ENCODE measurements around the gene NWD2.

The NWD2 gene

DNA sequence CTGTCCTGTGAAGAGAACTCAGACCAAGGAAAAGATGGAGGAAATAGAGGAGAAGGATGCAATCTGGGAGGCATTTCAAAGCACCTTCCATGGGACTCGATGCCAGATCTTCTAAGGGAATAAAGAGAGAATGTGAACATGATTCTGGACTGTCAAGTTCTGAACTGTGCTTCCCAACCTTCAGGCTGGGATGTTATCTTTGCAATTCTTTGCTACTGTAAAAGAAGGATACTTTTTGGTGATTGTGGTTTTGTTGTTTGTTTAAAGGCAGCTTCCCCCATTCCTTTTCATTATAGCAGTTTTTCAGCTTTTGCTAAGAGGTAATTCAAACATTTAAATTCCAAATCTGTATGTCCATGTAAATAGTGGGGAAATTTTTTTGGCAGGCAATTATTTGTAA is 217.3 kb downstream of the NWD2 start:
- ATAC-seq: no peak
- TF ChIP-seq PPARA (CRISPR knock-in tag; IDR thresholded peaks at IDR 0.05; ENCODE audit: borderline replicate concordance) (no peak), ZFP3 (CRISPR knock-in tag; IDR thresholded peaks at IDR 0.05) (no peak), GLIS3 (CRISPR knock-in tag; IDR thresholded peaks at IDR 0.05) (no peak), OSR1 (CRISPR knock-in tag; IDR thresholded peaks at IDR 0.05) (no peak), ZNF8 (CRISPR knock-in tag; IDR thresholded peaks at IDR 0.05) (no peak), TOX (CRISPR knock-in tag; IDR thresholded peaks at IDR 0.05; ENCODE audit: borderline replicate concordance) (no peak), TCF4 (CRISPR knock-in tag; IDR thresholded peaks at IDR 0.05; ENCODE audit: borderline replicate concordance) (no peak), ZC3H10 (CRISPR knock-in tag; IDR thresholded peaks at IDR 0.05) (no peak), ZNF70 (CRISPR knock-in tag; IDR thresholded peaks at IDR 0.05) (no peak), ESRRG (CRISPR knock-in tag; IDR thresholded peaks at IDR 0.05) (no peak)
- TF ChIP-seq, protein P1, sequence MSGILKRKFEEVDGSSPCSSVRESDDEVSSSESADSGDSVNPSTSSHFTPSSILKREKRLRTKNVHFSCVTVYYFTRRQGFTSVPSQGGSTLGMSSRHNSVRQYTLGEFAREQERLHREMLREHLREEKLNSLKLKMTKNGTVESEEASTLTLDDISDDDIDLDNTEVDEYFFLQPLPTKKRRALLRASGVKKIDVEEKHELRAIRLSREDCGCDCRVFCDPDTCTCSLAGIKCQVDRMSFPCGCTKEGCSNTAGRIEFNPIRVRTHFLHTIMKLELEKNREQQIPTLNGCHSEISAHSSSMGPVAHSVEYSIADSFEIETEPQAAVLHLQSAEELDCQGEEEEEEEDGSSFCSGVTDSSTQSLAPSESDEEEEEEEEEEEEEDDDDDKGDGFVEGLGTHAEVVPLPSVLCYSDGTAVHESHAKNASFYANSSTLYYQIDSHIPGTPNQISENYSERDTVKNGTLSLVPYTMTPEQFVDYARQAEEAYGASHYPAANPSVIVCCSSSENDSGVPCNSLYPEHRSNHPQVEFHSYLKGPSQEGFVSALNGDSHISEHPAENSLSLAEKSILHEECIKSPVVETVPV (CRISPR knock-in tag; IDR thresholded peaks at IDR 0.05): no peak
- TF ChIP-seq, protein P2, sequence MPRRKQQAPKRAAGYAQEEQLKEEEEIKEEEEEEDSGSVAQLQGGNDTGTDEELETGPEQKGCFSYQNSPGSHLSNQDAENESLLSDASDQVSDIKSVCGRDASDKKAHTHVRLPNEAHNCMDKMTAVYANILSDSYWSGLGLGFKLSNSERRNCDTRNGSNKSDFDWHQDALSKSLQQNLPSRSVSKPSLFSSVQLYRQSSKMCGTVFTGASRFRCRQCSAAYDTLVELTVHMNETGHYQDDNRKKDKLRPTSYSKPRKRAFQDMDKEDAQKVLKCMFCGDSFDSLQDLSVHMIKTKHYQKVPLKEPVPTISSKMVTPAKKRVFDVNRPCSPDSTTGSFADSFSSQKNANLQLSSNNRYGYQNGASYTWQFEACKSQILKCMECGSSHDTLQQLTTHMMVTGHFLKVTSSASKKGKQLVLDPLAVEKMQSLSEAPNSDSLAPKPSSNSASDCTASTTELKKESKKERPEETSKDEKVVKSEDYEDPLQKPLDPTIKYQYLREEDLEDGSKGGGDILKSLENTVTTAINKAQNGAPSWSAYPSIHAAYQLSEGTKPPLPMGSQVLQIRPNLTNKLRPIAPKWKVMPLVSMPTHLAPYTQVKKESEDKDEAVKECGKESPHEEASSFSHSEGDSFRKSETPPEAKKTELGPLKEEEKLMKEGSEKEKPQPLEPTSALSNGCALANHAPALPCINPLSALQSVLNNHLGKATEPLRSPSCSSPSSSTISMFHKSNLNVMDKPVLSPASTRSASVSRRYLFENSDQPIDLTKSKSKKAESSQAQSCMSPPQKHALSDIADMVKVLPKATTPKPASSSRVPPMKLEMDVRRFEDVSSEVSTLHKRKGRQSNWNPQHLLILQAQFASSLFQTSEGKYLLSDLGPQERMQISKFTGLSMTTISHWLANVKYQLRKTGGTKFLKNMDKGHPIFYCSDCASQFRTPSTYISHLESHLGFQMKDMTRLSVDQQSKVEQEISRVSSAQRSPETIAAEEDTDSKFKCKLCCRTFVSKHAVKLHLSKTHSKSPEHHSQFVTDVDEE (CRISPR knock-in tag; IDR thresholded peaks at IDR 0.05): no peak
- TF ChIP-seq, protein P3, sequence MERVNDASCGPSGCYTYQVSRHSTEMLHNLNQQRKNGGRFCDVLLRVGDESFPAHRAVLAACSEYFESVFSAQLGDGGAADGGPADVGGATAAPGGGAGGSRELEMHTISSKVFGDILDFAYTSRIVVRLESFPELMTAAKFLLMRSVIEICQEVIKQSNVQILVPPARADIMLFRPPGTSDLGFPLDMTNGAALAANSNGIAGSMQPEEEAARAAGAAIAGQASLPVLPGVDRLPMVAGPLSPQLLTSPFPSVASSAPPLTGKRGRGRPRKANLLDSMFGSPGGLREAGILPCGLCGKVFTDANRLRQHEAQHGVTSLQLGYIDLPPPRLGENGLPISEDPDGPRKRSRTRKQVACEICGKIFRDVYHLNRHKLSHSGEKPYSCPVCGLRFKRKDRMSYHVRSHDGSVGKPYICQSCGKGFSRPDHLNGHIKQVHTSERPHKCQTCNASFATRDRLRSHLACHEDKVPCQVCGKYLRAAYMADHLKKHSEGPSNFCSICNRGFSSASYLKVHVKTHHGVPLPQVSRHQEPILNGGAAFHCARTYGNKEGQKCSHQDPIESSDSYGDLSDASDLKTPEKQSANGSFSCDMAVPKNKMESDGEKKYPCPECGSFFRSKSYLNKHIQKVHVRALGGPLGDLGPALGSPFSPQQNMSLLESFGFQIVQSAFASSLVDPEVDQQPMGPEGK (CRISPR knock-in tag; IDR thresholded peaks at IDR 0.05; ENCODE audit: borderline replicate concordance): no peak

DNA sequence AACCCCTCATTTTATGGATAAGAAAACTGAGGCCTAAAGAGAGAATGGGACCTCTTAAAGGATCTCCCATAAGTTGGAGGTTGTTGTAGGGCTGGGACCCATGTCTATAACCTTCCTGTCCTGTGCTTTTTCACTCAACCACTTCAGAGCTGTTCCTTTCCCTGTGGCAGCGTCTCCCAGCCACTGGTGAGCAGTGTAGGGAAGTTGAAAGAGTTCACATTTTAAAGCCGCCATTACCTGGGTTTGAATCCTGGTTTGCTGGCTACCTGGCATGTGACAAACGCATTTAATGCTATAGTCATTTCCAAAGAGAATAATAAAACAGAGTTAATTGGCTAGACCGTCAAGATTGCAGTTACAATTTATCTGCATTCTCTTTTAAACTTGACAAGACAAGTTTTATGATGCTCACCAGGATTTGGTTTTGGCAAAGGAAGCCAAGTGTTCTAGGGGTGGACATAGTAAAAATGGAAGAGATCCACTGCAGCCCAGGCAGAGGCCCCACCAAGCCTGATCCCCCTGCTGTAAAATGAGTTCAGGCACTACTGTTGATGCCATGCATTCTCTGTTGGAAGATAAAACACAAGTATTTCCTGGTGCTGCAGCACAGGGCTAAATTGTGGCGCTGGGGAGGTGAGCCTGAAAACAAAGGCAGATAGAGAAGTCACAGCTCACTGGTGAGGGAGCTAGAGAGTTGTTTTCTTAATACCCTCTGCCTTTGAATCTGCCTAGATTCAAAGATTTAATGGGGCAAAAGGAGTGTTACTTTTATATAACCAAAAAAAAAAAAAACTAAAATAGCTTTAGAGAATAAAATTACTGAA is 218.7 kb downstream of the NWD2 start:
- no peak for ATAC-seq

More for the DNA sequence above, 218.7 kb downstream of the NWD2 start:
- TF ChIP-seq ZFP30 (CRISPR knock-in tag; IDR thresholded peaks at IDR 0.05): no peak
- no peak for TF ChIP-seq TCF4 (CRISPR knock-in tag; IDR thresholded peaks at IDR 0.05; ENCODE audit: borderline replicate concordance)
- TF ChIP-seq CSDC2 (CRISPR knock-in tag; IDR thresholded peaks at IDR 0.05): no peak
- TF ChIP-seq, protein P1 (CRISPR knock-in tag; IDR thresholded peaks at IDR 0.05): no peak
- no peak for TF ChIP-seq OSR1 (CRISPR knock-in tag; IDR thresholded peaks at IDR 0.05)
- TF ChIP-seq TOX (CRISPR knock-in tag; IDR thresholded peaks at IDR 0.05; ENCODE audit: borderline replicate concordance): no peak
- TF ChIP-seq GLIS3 (CRISPR knock-in tag; IDR thresholded peaks at IDR 0.05): no peak
- no peak for TF ChIP-seq RARB (CRISPR knock-in tag; IDR thresholded peaks at IDR 0.05)
- no peak for TF ChIP-seq ZC3H10 (CRISPR knock-in tag; IDR thresholded peaks at IDR 0.05)
- no peak for TF ChIP-seq ARNTL (CRISPR knock-in tag; IDR thresholded peaks at IDR 0.05; ENCODE audit: borderline replicate concordance, low read depth)
- no peak for TF ChIP-seq ESRRG (CRISPR knock-in tag; IDR thresholded peaks at IDR 0.05)
- TF ChIP-seq, protein P4, sequence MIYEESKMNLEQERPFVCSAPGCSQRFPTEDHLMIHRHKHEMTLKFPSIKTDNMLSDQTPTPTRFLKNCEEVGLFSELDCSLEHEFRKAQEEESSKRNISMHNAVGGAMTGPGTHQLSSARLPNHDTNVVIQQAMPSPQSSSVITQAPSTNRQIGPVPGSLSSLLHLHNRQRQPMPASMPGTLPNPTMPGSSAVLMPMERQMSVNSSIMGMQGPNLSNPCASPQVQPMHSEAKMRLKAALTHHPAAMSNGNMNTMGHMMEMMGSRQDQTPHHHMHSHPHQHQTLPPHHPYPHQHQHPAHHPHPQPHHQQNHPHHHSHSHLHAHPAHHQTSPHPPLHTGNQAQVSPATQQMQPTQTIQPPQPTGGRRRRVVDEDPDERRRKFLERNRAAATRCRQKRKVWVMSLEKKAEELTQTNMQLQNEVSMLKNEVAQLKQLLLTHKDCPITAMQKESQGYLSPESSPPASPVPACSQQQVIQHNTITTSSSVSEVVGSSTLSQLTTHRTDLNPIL (CRISPR knock-in tag; IDR thresholded peaks at IDR 0.05; ENCODE audit: low read depth): no peak
- no peak for TF ChIP-seq ZFP3 (CRISPR knock-in tag; IDR thresholded peaks at IDR 0.05)
- no peak for TF ChIP-seq ISL1 (CRISPR knock-in tag; IDR thresholded peaks at IDR 0.05)
- TF ChIP-seq, protein P5, sequence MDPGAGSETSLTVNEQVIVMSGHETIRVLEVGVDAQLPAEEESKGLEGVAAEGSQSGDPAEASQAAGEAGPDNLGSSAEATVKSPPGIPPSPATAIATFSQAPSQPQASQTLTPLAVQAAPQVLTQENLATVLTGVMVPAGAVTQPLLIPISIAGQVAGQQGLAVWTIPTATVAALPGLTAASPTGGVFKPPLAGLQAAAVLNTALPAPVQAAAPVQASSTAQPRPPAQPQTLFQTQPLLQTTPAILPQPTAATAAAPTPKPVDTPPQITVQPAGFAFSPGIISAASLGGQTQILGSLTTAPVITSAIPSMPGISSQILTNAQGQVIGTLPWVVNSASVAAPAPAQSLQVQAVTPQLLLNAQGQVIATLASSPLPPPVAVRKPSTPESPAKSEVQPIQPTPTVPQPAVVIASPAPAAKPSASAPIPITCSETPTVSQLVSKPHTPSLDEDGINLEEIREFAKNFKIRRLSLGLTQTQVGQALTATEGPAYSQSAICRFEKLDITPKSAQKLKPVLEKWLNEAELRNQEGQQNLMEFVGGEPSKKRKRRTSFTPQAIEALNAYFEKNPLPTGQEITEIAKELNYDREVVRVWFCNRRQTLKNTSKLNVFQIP (CRISPR knock-in tag; IDR thresholded peaks at IDR 0.05; ENCODE audit: borderline replicate concordance, low read depth): no peak

All from SK-N-SH treated with all-trans-retinoic acid at 6 μM for 48 hours (cell line).